ENCODE results near the gene CAPSL. TPM values are rescaled to one million over a fixed set of nuclear protein-coding genes. Genes with fewer than 3 reads are reported as not detected.
"Not testable (repeated sequence)": the region's sequence is repeated elsewhere in the genome, so short reads cannot be mapped to it uniquely, and the experiment has no call there.

Gene CAPSL
- total RNA-seq, 2 experiments from 2014 or later = 0.47 TPM; not detected in 1

GRCh38 chr5:35900972-35901695, 37.3 kb downstream of the CAPSL start:
- Mint-ChIP-seq H3K4me3 (no peak overlapping the region), H3K36me3 (peaks cover 14% of the 10 kb centered on the region), H3K4me1 (peaks cover 73% of the 10 kb centered on the region), H3K27ac (peak overlapping the region; percentile 45), H3K27me3 (no peaks in the 10 kb centered on the region), H3K9me3 (ENCODE audit: low read depth) (no peaks in the 10 kb centered on the region)
- CTCF ChIA-PET = interaction anchor here (0.9 to 1.6 kb wide), 4 partner anchors 16 to 283 kb away, joined by 3 to 6 read pairs (median 4); partner anchors contain the start of gene SPEF2
- DNase-seq = no peak
- no peak for ATAC-seq

GRCh38 chr5:35899800-35900199, 38.6 kb downstream of the CAPSL start:
- Mint-ChIP-seq H3K4me3 (no peak overlapping the region), H3K4me1 (peaks cover 65% of the 10 kb centered on the region), H3K36me3 (peaks cover 13% of the 10 kb centered on the region), H3K27ac (peak overlapping the region; percentile 74), H3K9me3 (ENCODE audit: low read depth) (no peaks in the 10 kb centered on the region), H3K27me3 (no peaks in the 10 kb centered on the region)
- no peak for ATAC-seq
- DNase-seq = peak; percentile 60
- CTCF ChIA-PET = interaction anchor here (0.9 to 2.8 kb wide), 7 partner anchors 9 to 282 kb away, joined by 3 to 14 read pairs (median 5); partner anchors contain the start of gene SPEF2

GRCh38 chr5:35898952-35899660, 39.3 kb downstream of the CAPSL start:
- ATAC-seq (no peak), DNase-seq (no peak)
- Mint-ChIP-seq H3K27ac (peak overlapping the region; percentile 57), H3K9me3 (ENCODE audit: low read depth) (no peaks in the 10 kb centered on the region), H3K4me1 (peaks cover 58% of the 10 kb centered on the region), H3K27me3 (no peaks in the 10 kb centered on the region), H3K36me3 (peaks cover 6% of the 10 kb centered on the region), H3K4me3 (no peak overlapping the region)
- CTCF ChIA-PET = interaction anchor here (0.9 to 2.8 kb wide), 9 partner anchors 9 to 281 kb away, joined by 3 to 14 read pairs (median 5); partner anchors contain the start of gene SPEF2

GRCh38 chr5:35894131-35894530, 44.3 kb downstream of the CAPSL start:
- no peak overlapping the region for H3K4me3 Mint-ChIP-seq
- H3K4me1 Mint-ChIP-seq = peaks cover 9% of the 10 kb centered on the region
- peaks cover 5% of the 10 kb centered on the region for H3K36me3 Mint-ChIP-seq
- ATAC-seq = no peak
- no peak overlapping the region for H3K27ac Mint-ChIP-seq
- H3K27me3 Mint-ChIP-seq = no peaks in the 10 kb centered on the region
- H3K9me3 Mint-ChIP-seq (ENCODE audit: low read depth) = no peaks in the 10 kb centered on the region
- DNase-seq = no peak
- CTCF ChIA-PET = interaction anchor here (1.0 to 1.5 kb wide), 2 partner anchors 9 to 108 kb away, joined by 3 read pairs; no protein-coding TSS in a partner anchor

- not testable (repeated sequence) for H3K4me3 Mint-ChIP-seq; H3K9me3 Mint-ChIP-seq (ENCODE audit: low read depth); DNase-seq; ATAC-seq; H3K27ac Mint-ChIP-seq; H3K27me3 Mint-ChIP-seq; H3K4me1 Mint-ChIP-seq; H3K36me3 Mint-ChIP-seq
- CTCF ChIA-PET = interaction anchor here (1.4 to 1.5 kb wide), 2 partner anchors 11 to 13 kb away, joined by 3 read pairs; no protein-coding TSS in a partner anchor
Observed at GRCh38 chr5:35892799-35893198, 45.6 kb downstream of the CAPSL start.

GRCh38 chr5:35890021-35891020, 48.1 kb downstream of the CAPSL start:
- H3K36me3 Mint-ChIP-seq = peaks cover 2% of the 10 kb centered on the region
- CTCF ChIA-PET = interaction anchor here (0.6 to 1.0 kb wide), 3 partner anchors 10 to 239 kb away, joined by 3 to 4 read pairs (median 3); no protein-coding TSS in a partner anchor
- H3K27me3 Mint-ChIP-seq = no peaks in the 10 kb centered on the region
- H3K4me1 Mint-ChIP-seq = no peaks in the 10 kb centered on the region
- DNase-seq (no peak), ATAC-seq (no peak)
- no peaks in the 10 kb centered on the region for H3K9me3 Mint-ChIP-seq (ENCODE audit: low read depth)
- H3K4me3 Mint-ChIP-seq = no peak overlapping the region
- H3K27ac Mint-ChIP-seq = no peak overlapping the region

- Mint-ChIP-seq H3K4me3 (no peak overlapping the region), H3K27me3 (no peaks in the 10 kb centered on the region), H3K4me1 (peaks cover 21% of the 10 kb centered on the region), H3K27ac (no peak overlapping the region), H3K9me3 (ENCODE audit: low read depth) (no peaks in the 10 kb centered on the region), H3K36me3 (peaks cover 6% of the 10 kb centered on the region)
- CTCF ChIA-PET = interaction anchor here (1.0 kb wide), 1 partner anchor 18 kb away, joined by 3 read pairs; no protein-coding TSS in a partner anchor
- ATAC-seq (no peak), DNase-seq (no peak)
Observed at GRCh38 chr5:35887321-35888100, 50.9 kb downstream of the CAPSL start.

GRCh38 chr5:35886381-35886780, 52.0 kb downstream of the CAPSL start:
- Mint-ChIP-seq H3K27ac (no peak overlapping the region), H3K9me3 (ENCODE audit: low read depth) (no peaks in the 10 kb centered on the region), H3K27me3 (no peaks in the 10 kb centered on the region), H3K36me3 (peaks cover 8% of the 10 kb centered on the region), H3K4me3 (no peak overlapping the region), H3K4me1 (peaks cover 22% of the 10 kb centered on the region)
- no peak for ATAC-seq
- no peak for DNase-seq
- CTCF ChIA-PET = no interaction called here

- Mint-ChIP-seq H3K27me3 (no peaks in the 10 kb centered on the region), H3K27ac (no peak overlapping the region), H3K9me3 (ENCODE audit: low read depth) (no peaks in the 10 kb centered on the region), H3K4me1 (peaks cover 31% of the 10 kb centered on the region), H3K36me3 (peaks cover 15% of the 10 kb centered on the region), H3K4me3 (no peak overlapping the region)
- DNase-seq (no peak), ATAC-seq (no peak)
- CTCF ChIA-PET = interaction anchor here (0.9 to 1.2 kb wide), 2 partner anchors 17 to 40 kb away, joined by 4 read pairs; no protein-coding TSS in a partner anchor
Observed at GRCh38 chr5:35884773-35885172, 53.6 kb downstream of the CAPSL start.

GRCh38 chr5:35884191-35884769, 54.1 kb downstream of the CAPSL start:
- H3K27ac Mint-ChIP-seq = peak overlapping the region; percentile 56
- H3K4me3 Mint-ChIP-seq = no peak overlapping the region
- H3K9me3 Mint-ChIP-seq (ENCODE audit: low read depth) = no peaks in the 10 kb centered on the region
- H3K36me3 Mint-ChIP-seq = peaks cover 15% of the 10 kb centered on the region
- CTCF ChIA-PET = interaction anchor here (0.9 to 1.2 kb wide), 2 partner anchors 17 to 40 kb away, joined by 4 read pairs; no protein-coding TSS in a partner anchor
- DNase-seq (peak; percentile 50), ATAC-seq (peak; percentile 76)
- peaks cover 36% of the 10 kb centered on the region for H3K4me1 Mint-ChIP-seq
- H3K27me3 Mint-ChIP-seq = no peaks in the 10 kb centered on the region

GRCh38 chr5:35881758-35882157, 56.7 kb downstream of the CAPSL start:
- H3K4me3 Mint-ChIP-seq = no peak overlapping the region
- DNase-seq = no peak
- peaks cover 30% of the 10 kb centered on the region for H3K36me3 Mint-ChIP-seq
- H3K4me1 Mint-ChIP-seq = peaks cover 60% of the 10 kb centered on the region
- no peaks in the 10 kb centered on the region for H3K9me3 Mint-ChIP-seq (ENCODE audit: low read depth)
- no peak for ATAC-seq
- no peak overlapping the region for H3K27ac Mint-ChIP-seq
- no peaks in the 10 kb centered on the region for H3K27me3 Mint-ChIP-seq
- CTCF ChIA-PET = interaction anchor here (1.1 to 2.2 kb wide), 7 partner anchors 14 to 104 kb away, joined by 3 to 7 read pairs (median 4); no protein-coding TSS in a partner anchor
